Measurements from ENCODE around the gene SGMS1.

The SGMS1 gene

DNA sequence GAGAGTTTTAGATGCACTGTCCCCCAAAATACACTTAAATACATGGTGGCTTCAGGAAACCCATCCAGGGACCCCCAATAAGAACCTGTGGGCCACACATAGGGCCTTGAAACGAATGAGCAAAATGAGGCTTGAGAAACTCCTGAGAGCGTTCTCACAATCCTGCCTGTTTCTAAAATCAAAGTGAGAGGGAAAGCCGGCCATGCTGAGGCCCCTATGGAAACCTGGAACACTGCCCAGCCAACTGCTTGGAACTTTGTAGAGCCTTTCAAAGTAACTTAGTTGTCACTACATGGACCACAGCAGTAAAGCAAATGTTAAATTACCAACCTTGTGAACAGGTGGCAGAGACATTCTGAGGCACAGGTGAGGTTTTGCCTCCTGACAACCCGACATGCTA lies 13.4 kb downstream of the SGMS1 start:
- no peak for DNase-seq (ENCODE audit: low spot score)

DNA sequence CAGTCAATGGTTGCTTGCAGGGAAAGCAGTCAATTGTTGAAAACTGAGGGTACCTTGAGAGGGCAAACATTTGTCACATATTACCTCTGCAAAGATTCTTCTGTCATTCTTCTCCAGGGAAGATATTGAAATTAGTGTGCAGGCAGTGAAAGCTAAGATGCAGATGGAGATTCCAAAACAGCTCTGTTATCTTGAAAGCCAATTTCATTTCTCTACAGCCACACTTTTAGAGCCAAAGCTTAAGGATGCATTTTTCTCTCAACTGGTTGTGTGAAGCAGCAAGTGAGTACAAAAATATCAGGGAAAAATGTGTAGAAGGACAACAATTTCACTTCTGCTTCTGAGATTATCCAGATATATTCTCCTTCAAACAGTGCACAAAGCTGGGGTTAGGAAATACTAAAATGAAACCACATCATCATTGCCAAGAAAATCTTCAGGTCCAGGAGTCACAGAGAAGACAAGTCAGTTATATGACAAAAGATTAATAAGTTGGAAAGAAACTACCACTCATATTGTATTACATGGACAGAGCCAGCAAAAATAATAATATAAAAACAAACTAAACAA lies 16.3 kb downstream of the SGMS1 start:
- DNase-seq (ENCODE audit: low spot score): no peak

DNA sequence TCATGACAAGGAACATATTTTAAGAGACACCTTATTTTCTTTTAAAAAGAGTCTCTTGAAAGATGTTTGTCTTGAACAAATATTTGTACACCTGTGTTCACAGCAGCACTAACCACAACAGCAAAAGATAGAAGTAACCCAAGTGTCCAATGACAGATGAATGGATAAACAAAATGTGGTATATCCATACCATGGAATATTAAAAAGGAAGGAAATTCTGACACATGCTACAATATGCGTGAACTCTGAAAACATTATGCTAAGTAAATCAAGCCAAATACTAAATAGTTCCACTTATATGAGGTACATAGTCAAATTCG lies 17.8 kb downstream of the SGMS1 start:
- no peak for DNase-seq (ENCODE audit: low spot score)

DNA sequence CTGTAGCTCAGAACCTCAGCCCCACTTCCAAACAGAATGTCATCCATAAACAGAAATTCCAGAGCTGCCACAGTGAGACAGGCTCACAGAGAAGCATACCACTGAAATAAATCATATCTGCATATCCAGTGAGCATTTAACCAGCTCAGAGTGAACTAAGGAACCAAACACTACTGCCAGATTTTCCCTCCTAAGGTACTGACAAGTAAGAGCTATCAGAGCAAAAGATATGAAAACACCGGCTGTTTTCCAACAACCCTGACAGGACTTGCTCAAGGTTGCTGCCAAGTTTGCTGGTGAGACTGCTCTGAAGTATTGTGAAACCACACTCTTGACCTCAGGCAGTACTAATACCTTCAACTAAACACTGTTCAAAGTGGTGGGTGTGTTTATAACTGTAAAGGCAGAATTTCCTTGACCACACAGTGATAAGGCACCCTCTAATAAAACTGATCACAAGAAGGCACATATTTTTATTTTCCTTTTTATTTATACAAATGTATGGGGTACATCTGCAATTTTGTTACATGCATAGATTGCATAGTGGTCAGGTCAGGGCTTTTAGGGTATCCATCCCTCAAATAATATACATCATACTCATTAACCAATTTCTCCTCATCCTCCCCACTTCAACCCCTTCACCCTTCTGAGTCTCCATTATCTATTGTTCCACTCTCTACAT lies 18.3 kb downstream of the SGMS1 start:
- DNase-seq (ENCODE audit: low spot score): peak; percentile 90

DNA sequence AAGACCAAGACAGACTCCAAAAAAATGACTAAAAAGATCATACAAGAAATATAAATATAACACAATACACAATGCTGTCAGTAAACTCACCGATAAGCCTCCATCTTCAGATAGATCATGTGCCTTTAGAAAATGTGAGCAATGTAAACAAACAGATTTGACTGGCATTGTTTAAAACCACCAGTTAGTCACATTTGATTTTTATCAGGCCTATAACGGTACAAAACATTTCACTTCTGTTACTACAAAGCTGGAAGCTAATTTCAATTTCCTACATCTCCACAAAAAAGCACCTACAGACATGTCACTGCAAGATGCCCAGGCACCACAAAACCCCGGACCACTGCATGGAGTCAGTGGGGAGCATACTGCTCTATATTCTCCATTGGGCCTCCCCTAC lies 18.9 kb downstream of the SGMS1 start:
- no peak for DNase-seq (ENCODE audit: low spot score)

DNA sequence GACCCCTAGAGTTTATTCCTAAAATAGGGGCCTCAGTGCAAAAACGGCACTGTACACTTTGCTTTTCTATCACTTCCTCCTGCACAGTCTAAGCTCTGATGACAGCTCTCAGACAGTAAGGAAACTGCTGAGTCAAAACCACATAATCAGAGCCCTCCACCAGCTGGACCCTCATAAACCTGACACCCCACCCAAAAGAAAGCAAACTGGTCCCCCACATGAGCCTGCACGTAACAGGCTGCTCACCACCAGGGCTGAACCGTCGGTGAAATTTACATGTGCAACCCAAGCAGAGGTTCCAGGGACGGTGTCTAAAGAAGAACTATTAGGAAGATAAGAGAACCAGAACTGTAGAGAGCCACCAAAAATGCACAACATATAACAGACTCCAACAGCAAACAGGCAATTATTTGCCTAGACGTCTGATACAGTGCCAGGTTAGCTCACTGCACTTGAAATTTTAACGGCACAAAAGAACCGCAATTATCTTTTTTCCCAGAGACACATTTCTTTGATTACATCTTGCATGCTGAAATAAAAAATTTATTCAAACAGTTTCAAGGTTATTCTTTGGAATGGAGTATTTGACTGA lies 19.6 kb downstream of the SGMS1 start:
- DNase-seq (ENCODE audit: low spot score): no peak

DNA sequence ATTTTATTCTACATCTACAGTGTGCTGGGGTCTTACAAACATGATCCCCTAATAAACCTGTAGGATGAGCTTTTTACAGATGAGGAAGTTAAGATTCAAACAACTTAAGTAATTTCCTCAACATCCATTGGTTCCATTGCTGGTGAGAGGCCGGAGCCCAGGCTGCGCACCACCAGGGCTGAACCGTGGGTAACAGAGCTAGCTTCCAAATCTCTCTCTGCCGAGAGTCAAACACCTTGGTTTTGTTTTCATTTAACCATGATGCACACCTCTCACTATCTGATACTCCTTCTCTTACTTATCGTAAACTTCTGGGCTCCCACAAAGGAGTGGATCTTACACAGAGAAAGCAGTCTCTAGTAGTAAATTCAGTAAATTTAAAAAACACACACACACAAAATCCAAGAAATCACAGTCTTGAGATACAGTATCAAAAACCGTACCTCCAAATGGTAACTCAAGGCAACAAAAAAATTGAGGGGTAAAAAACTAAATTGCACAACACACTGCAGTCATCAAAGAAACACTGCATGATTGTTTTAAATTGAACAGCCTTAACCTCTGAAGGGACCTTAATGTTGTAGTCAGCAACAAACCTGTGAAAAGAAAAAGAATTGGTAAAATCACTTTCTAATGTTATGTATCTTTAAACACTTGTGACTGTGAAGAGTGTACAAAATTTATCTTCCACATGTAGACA lies 20.5 kb downstream of the SGMS1 start:
- no peak for DNase-seq (ENCODE audit: low spot score)

DNA sequence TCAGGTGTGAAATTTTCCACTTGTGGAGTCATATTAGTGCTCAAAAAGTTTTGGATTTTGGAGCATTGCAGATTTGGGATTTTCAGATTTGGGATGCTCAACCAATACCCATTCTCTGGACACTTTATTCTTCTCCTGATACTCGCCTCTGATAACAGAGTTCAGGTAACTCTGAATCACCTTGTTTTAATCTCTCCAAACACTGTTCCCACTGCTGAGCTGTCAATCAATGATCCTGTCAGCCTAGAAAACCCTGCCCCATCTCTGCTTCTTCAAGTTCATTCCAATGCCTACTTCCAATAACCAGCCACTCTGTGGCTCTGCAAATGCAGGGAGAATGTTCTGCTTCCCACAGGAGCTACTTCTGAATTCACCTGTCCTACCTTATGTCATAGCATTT lies 21.8 kb downstream of the SGMS1 start:
- no peak for DNase-seq (ENCODE audit: low spot score)

DNA sequence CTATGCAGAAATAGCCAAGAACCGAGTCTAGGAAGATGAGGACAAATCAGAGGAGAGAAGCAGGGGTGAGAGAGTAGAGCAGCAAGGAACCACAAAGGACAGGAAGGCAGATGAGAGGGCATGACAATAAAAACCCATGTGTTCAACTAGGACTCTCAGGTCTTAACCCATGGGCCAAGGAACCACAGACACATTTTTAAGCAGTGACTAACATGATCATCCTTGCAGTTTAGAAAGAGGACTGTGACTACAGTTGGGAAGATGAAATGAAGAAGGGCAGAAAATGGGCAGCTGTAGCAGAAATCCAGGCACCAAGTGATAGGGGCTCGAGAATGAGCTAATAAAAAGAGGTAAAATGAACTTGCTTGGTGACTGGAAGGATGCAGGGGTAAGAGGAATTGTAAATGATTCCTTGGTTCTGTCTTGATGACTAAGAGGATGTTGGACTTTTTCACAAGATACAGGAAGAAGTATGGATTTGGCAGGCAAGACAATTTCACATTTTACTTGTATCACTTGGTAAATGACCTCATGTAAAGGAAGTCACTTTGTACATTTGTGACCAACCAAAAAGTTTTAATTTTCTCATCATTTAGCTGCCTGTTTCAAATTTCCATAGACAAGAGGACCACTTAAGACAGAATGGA lies 22.8 kb downstream of the SGMS1 start:
- peak; percentile 85 for DNase-seq (ENCODE audit: low spot score)

DNA sequence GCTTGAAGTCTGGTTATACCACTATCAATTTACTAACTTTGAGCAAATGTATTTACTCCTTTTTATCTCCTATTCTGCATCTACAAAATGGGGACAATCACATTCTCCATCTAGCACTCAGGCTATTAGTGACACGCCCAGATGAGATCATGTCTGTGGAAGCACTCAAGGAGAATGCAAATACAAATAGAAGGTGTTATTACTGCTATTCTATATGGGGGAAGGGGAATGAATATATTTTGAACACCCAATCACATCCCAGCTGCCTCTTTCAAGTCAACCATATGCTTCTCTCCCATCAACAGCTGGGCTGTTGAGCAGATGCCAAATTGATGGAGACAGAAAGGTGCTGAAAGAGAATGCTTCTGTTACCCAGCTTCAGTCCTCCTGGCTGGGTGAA lies 23.5 kb downstream of the SGMS1 start:
- peak; percentile 53 for DNase-seq (ENCODE audit: low spot score)

DNA sequence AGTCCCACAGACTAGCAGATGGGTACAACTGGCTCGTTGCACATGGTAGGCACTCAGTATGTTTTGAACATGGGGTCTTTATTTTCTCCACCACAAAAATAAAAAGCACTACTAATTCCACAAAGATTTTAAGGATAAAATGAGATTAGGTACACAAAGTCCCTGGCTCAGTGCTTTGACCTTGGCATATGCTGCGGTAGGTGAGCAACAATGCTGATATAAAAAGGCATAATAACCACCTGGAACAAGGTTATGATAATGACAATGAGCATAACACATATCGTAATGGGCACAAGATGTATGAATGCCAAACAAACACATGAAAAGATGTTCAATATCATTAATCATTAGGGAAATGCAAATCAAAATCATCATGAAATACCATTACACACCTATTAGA lies 26.9 kb downstream of the SGMS1 start:
- DNase-seq (ENCODE audit: low spot score): no peak

DNA sequence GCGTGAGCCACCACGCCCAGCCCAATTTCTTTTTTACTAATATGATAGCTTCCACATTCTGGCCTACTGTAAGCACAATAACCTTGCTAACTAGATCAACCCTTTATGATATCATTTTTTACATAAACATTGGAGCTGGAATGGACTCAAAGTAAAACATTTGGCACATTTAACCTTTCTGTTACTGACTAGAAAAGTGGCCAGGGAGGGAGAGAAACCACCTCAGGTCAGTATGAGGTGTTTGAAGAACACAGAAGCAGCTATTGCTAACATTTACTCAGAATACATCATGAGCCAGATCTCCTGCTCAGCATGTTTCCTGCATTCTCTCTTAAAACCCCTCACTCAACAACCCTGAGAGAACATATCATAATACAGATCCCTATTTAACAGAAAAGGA lies 27.3 kb downstream of the SGMS1 start:
- DNase-seq (ENCODE audit: low spot score): no peak

DNA sequence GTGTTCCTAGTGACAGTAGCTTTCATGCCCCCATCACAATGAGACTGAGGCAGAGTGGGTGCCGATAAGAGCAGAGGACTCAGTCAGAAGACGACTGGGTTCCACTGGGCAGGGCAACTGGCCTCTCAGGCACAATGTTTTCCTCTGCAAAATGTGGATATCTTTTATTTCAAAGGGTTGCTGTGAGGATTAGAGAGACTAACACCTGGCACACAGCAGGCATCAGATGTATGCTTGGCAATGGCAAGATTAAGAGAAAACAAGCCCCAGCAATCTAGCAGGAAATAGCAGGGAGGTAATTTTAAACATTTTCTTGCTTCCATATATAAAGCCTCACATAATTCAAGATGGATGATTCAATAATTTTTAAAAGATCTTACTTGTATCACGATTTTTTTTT lies 28.0 kb downstream of the SGMS1 start:
- no peak for DNase-seq (ENCODE audit: low spot score)

DNA sequence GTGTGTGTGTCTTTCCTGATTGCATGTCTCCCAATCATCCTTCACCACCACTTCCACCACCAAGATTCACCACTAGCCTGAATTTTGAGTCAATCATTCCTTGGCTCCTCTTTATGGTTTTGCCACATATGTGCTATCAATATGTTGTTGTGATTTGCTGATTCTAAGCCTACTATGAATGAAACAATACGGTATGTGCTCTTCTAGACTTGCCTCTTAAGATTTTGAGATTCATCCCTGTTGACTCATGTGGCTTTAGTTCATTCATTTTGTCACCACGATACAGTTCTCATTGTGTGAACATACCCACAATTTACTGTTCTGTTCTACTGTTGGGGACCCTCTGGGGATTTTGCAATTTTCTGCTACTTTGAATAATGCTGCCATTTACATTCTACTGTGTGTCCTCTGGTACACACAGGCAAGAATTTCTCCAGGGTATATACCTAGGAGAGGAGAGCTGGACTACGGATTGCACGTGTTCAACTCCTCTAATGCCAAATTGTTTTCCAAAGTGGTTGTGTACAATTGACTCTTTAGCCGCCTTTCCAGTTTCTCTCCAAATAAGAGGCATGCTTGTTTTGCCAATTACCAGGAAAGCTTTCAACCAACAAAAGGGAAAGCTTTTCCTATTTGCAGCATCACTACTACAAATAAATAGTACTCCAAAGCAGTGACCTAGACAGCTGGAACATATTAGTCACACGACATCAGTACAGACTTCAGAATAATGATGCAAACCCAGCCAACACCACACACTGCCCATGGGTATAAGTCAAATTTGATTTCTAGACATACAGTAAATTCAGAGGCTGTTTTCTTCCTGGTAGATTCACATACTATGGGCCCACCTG lies 30.0 kb downstream of the SGMS1 start:
- DNase-seq (ENCODE audit: low spot score): peak; percentile 39

DNA sequence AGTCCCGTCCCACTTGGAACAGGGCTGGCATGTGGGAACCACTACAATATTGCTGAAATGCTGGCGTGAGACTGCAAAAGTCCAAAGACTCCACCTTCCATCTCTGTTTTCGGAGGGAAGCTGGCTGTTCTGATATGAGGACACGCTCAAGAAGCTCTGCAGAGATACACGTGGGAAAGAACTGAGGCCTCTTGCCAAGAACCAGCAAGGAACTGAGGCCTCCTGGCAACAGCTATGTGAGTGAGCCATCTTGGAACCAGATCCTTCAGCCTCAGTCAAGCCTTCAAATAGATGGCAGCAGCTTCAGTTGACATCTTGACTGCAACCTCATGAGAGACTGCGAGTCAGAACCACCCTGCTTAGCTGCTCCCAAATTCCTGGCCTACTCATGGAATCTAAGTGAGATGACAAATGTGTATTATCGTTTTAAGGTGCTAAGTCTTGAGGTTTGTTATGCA lies 30.8 kb downstream of the SGMS1 start:
- no peak for DNase-seq (ENCODE audit: low spot score)

DNA sequence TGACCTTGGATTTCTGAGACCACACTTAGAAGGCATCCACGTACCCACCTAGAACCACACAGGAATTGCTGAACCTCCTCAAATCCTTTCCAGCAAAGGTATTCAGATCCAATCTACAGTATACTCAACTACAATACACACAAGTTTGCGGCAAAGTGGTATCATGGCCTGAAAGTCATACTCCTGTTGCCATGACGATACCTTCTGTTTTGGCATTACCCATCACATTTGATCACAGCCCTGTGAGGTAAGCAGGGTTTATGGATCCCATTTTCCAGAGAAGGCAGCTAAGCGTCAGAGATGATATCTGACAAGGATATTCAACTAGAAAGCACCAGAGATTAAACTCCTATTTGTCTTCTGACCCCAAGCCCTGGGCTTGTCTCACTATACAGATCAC lies 32.8 kb downstream of the SGMS1 start:
- no peak for DNase-seq (ENCODE audit: low spot score)

DNA sequence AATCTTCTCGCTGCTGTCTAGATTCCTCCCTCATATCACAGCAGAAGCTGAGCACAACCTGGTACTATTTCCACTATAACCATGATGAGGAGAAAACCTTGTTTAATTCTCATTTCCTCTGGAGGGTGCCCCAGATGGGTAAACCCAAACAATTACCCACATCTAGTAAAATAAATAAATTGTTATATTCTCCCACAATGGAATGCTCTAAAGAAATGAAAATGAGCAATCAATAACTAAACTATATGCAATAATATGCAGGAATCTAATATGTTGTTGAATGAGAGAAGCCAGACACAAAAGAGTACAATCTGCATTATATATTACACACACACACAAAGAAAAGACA lies 37.0 kb downstream of the SGMS1 start:
- DNase-seq (ENCODE audit: low spot score): no peak

DNA sequence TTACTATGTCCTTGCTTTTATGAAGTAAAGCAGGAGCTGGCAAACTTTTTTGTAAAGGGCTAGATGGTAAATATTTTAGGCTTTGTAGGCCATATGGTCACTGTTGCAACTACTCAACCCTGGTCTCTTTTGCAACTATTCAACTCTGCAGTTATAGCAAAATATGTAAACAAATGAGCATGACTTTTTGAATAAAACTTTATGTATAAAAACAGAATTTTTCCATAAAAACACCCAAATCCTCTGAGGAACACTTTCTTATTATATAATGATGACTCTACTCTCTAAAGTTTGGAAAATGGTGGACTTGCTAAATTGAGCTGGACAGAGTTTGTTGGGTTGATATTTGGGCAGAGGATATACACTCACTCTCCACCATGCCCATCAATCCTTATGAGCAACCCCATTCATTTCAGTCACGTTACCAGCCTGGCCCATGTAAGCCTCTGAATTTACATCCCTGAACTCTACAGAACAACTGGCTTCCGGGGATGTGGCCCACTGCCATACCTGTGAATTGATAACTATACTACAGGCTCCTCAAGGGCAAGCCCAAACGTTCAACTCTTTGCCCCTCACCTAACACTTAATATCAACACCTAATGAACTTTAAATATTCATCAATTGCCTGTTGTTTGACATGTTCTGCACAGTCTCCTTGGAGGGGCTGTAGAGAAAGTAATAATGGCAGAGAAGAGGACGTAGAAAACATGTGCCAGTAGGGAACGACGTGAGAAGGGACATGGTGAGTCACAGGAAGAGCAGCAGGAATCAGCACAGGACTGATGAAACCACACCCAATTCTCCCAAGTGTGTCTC lies 37.6 kb downstream of the SGMS1 start:
- peak; percentile 37 for DNase-seq (ENCODE audit: low spot score)

DNA sequence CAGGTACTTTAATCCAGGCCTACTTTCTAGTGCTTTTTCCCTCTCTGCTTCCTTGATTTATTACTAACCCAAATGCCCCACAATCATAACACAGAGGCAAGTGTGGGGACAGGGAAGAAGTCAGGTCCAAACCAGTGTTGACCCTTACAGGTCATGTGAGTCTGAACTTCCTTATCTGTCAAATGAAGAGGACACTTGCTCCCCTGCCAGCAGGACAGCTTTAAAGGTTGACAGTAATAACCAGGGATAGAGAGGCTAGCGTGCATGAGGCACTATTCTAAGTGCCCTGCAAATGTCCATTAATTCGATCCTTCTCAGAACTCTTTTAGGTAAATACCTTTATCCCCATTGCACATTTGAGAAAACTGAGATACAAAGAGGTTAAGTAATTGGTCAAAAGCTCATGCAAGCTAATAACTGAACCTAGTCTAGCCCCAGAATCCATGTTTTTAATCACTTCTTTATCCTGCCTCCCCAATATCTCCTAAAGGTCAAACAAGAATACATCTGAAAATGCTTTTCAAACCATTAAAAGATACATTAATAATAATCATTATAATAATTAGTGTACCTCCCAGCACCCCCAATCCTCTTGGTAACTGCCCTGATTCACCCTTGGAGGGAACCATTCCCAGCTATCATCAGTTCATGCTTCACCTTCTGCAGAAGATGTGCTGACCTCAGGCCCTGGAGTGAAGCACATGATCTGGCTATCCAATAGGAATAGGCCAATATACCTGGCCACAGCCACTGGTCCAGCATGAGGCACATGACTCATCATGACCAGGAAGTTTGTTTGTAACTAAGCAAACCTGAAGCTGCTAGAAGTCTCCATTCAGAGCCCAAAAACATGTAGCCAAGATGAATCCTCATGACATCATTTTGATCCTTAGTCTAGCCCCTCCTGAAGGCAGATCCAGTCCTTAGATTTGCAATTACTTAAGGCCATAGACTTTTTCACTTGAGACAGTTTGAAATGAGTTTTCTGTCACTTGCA lies 40.7 kb downstream of the SGMS1 start:
- peak; percentile 80 for DNase-seq (ENCODE audit: low spot score)

DNA sequence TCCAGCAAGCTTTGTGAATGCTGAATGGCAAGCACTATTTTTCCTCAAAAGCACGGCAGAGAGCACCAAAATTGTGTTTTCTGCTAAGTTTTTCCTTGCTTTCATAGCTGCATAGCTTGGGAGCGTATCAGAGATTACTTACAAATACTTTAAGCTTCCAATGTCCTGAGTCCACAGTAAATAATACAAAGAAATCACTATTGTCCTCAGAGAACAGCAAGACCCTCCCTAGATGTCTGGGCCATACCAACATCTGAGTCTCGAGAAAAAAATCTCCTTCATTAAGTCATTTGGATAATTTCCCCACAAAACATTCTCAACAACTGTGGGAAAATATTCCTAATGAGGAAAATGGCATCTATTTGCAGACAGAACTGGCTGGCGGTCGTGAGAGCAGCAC lies 41.7 kb downstream of the SGMS1 start:
- no peak for DNase-seq (ENCODE audit: low spot score)

Data from kidney tubule cell (primary cell).